PC-9 (cell line): Measurements from ENCODE around the gene CNTNAP2. TPM values are rescaled to one million over a fixed set of nuclear protein-coding genes. Genes with fewer than 3 reads are reported as not detected.

Experiments used
- BruUV-seq: library from RNA; stranded (reverse); fragments of 400-500 nt; replicated peaks from 2 replicates; lab custom pipeline; 2021; lab: Mats Ljungman, UMichigan
- CTCF ChIA-PET: fragments of 300-600 bp; sonication (Branson Sonifier 250); formaldehyde crosslinking; loops from one replicate; lab custom pipeline; 2022; ENCODE audit warnings: antibody characterized with exemption; lab: Charles Lee
- POLR2A ChIA-PET: fragments of 300-600 bp; sonication (Branson Sonifier 250); formaldehyde crosslinking; loops from one replicate; lab custom pipeline; 2022; ENCODE audit warnings: antibody characterized with exemption; ENCODE audit not compliant: unreplicated experiment; lab: Charles Lee
- DNase-seq, 2 experiments: peaks; one replicate each; pipeline versions ENCODE4 v3.0.0 to v3.0.0-alpha.2; 2015 to 2022; ENCODE audit warnings: mixed read lengths in 1 of 2
- H2AFZ ChIP-seq: fragments of 200-600 bp; sonication (generic); 2 replicates; pipeline ENCODE4 v1.8.1; 2017; ENCODE audit warnings: antibody characterized with exemption
- H3F3A ChIP-seq: fragments of 200-600 bp; sonication (generic); 2 replicates; pipeline ENCODE4 v1.8.1; 2017; ENCODE audit warnings: antibody characterized with exemption, mild to moderate bottlenecking, low read depth; ENCODE audit not compliant: insufficient read depth
- H3K27ac ChIP-seq: fragments of 200-600 bp; sonication (generic); 2 replicates; pipeline ENCODE4 v1.6.1; 2016; ENCODE audit warnings: mixed run types
- H3K27me3 ChIP-seq: fragments of 200-600 bp; sonication (generic); 2 replicates; pipeline ENCODE4 v1.6.1; 2016; ENCODE audit warnings: low read depth, mixed run types; ENCODE audit not compliant: insufficient read depth
- H3K36me3 ChIP-seq: fragments of 200-600 bp; sonication (generic); 2 replicates; pipeline ENCODE4 v1.6.1; 2016; ENCODE audit warnings: low read depth, mixed run types
- H3K4me1 ChIP-seq: fragments of 200-600 bp; sonication (generic); replicated peaks from 2 replicates; pipeline ENCODE4 v1.6.1; 2016; ENCODE audit warnings: mixed run types; ENCODE audit not compliant: insufficient read depth
- H3K4me2 ChIP-seq: fragments of 200-600 bp; sonication (generic); 2 replicates; pipeline ENCODE4 v1.6.1; 2017; ENCODE audit warnings: mixed run types
- H3K4me3 ChIP-seq: fragments of 200-600 bp; sonication (generic); 2 replicates; pipeline ENCODE4 v1.6.1; 2016; ENCODE audit warnings: mixed run types
- H3K79me2 ChIP-seq: fragments of 200-600 bp; sonication (generic); 2 replicates; pipeline ENCODE4 v1.6.1; 2017; ENCODE audit warnings: low read depth, mixed run types
- H3K9me2 ChIP-seq: fragments of 200-600 bp; sonication (generic); 2 replicates; pipeline ENCODE4 v1.8.1; 2017; ENCODE audit warnings: mild to moderate bottlenecking; ENCODE audit not compliant: insufficient read depth
- H3K9me3 ChIP-seq: fragments of 200-600 bp; sonication (generic); 2 replicates; pipeline ENCODE4 v1.8.1; 2016; ENCODE audit warnings: low read depth; ENCODE audit not compliant: insufficient read depth
- H4K20me1 ChIP-seq: fragments of 200-600 bp; sonication (generic); 2 replicates; pipeline ENCODE4 v1.8.1; 2017; ENCODE audit not compliant: insufficient read depth
- EZH2 ChIP-seq: fragments of 200-600 bp; sonication (generic); IDR thresholded peaks from 2 replicates; pipeline ENCODE4 v1.8.0; 2017; ENCODE audit warnings: antibody characterized with exemption, low read depth
- intact Hi-C: fragments of 100-400 bp; cut with micrococcal nuclease; formaldehyde crosslinking; loops from one replicate; pipeline ENCODE4 v1.10.0; 2022; ENCODE audit not compliant: unreplicated experiment
- total RNA-seq: library from RNA; stranded (reverse); gene quantifications from 2 replicates; pipeline ENCODE4 v1.2.3, GENCODE V29; 2021
- TF ChIP-seq, protein P1 (sequence below): fragments of 200-600 bp; sonication (generic); conservative IDR thresholded peaks from 2 replicates; pipeline ENCODE4 v1.6.1; 2017; ENCODE audit warnings: mixed run types, antibody characterized with exemption, mild to moderate bottlenecking, moderate library complexity

CNTNAP2 gene
- total RNA-seq, 1 experiment from 2014 or later = not detected

DNA sequence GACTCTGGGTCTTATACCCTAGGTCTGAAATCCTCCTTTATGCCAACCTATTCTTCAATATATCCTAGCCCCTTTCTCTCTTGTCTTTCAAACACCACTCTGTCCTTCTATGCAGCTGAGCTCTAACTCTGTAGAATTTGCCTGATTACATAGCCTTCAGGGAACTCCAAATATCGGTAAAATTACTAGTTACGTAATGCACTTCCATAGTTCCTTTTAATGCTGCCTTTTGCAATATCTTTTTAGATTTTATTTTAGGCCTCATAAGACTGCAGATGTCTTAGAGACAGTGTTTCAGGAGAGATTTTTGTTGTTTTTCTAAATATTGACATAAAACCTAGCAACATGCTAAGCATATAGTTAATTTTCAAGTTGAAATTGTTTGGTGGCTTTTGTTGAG lies 924.8 kb downstream of the CNTNAP2 start:
- ChIA-PET POLR2A (no interaction called here), CTCF (no interaction called here)
- Histone ChIP-seq H4K20me1 (no peaks in the 10 kb centered on the region), H3K27me3 (no peaks in the 10 kb centered on the region), H3K36me3 (no peaks in the 10 kb centered on the region), H3K9me3 (no peaks in the 10 kb centered on the region), H2AFZ (no peak overlapping the region), H3K27ac (no peak overlapping the region), H3K4me3 (no peak overlapping the region), H3K4me2 (no peak overlapping the region), H3K9me2 (no peaks in the 10 kb centered on the region), H3F3A (no peaks in the 10 kb centered on the region), H3K79me2 (no peaks in the 10 kb centered on the region), H3K4me1 (no peaks in the 10 kb centered on the region)
- no peak for DNase-seq
- BruUV-seq = no TSS peak
- TF ChIP-seq, protein P1, sequence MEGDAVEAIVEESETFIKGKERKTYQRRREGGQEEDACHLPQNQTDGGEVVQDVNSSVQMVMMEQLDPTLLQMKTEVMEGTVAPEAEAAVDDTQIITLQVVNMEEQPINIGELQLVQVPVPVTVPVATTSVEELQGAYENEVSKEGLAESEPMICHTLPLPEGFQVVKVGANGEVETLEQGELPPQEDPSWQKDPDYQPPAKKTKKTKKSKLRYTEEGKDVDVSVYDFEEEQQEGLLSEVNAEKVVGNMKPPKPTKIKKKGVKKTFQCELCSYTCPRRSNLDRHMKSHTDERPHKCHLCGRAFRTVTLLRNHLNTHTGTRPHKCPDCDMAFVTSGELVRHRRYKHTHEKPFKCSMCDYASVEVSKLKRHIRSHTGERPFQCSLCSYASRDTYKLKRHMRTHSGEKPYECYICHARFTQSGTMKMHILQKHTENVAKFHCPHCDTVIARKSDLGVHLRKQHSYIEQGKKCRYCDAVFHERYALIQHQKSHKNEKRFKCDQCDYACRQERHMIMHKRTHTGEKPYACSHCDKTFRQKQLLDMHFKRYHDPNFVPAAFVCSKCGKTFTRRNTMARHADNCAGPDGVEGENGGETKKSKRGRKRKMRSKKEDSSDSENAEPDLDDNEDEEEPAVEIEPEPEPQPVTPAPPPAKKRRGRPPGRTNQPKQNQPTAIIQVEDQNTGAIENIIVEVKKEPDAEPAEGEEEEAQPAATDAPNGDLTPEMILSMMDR = no peak
- TF ChIP-seq EZH2 = no peak
- intact Hi-C loops = no loop called here

DNA sequence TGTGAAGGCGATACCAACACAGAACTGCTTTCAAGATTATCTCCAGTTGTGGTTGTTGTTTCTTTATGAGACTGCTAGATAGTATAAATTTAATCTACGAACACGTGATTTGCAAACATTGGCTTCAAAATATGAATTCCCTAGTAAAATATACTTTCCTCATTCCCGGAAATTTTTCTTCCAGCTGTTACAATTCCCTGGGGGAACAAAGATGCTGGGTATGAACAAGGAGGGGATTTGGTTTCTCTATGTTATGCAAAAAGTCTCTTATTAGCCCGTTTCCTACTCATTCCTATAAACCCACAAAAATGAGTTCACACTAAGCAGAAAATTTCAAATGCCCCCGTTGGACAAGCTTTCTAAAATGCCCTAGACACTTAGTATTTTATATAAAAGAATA lies 928.3 kb downstream of the CNTNAP2 start:
- CTCF ChIA-PET = no interaction called here
- TF ChIP-seq, protein P1 = no peak
- no peak for TF ChIP-seq EZH2
- POLR2A ChIA-PET = no interaction called here
- no peaks in the 10 kb centered on the region for H3F3A ChIP-seq
- H3K4me2 ChIP-seq = no peak overlapping the region
- H3K27ac ChIP-seq = no peak overlapping the region
- H3K79me2 ChIP-seq = no peaks in the 10 kb centered on the region
- no peaks in the 10 kb centered on the region for H3K36me3 ChIP-seq
- H3K9me3 ChIP-seq = no peaks in the 10 kb centered on the region
- intact Hi-C loops = no loop called here
- no peaks in the 10 kb centered on the region; the same call in 1 of the 2 replicates for H3K9me2 ChIP-seq
- H2AFZ ChIP-seq = peak overlapping the region; percentile 43
- no peaks in the 10 kb centered on the region for H3K4me1 ChIP-seq
- H3K27me3 ChIP-seq = no peaks in the 10 kb centered on the region
- no peak for DNase-seq
- no TSS peak for BruUV-seq
- no peak overlapping the region for H3K4me3 ChIP-seq
- H4K20me1 ChIP-seq = no peaks in the 10 kb centered on the region

DNA sequence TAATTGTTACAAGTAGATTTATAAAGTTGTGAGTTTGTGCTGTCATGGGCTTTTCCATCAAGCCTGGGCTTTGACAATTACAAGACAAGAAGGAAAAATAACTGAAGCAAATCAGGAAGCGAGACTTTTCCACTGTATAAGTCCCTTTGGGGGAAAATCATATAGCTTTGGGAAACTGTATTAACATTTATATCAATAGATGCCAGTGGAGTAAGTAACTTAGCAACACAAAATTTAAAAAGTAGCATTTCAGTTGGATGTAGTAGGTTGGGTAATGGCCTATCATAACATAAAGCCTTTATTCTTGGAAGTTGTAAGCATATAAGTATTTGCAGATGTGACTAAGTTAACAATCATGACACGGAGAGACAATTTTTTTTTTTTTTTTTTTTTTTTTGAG lies 931.1 kb downstream of the CNTNAP2 start:
- H3K27ac ChIP-seq = no peak overlapping the region
- ChIA-PET CTCF (no interaction called here), POLR2A (no interaction called here)
- no peaks in the 10 kb centered on the region for H4K20me1 ChIP-seq
- DNase-seq = no peak
- intact Hi-C loops = no loop called here
- no TSS peak for BruUV-seq
- H3K4me2 ChIP-seq = no peak overlapping the region
- H3K4me3 ChIP-seq = no peak overlapping the region
- no peaks in the 10 kb centered on the region for H3K4me1 ChIP-seq
- no peaks in the 10 kb centered on the region for H3K79me2 ChIP-seq
- no peaks in the 10 kb centered on the region for H3K27me3 ChIP-seq
- TF ChIP-seq EZH2 = no peak
- TF ChIP-seq, protein P1 = no peak
- H3K9me3 ChIP-seq = peaks cover under 1% of the 10 kb centered on the region; the same call in 1 of the 2 replicates
- no peaks in the 10 kb centered on the region for H3F3A ChIP-seq
- H3K36me3 ChIP-seq = no peaks in the 10 kb centered on the region
- H2AFZ ChIP-seq = no peak overlapping the region
- H3K9me2 ChIP-seq = no peaks in the 10 kb centered on the region; the same call in 1 of the 2 replicates
